T-cell (primary cell): ENCODE results near the gene ULK1. TPM values are rescaled to one million over a fixed set of nuclear protein-coding genes. Genes with fewer than 3 reads are reported as not detected.
A peak's percentile ranks its signal among the peaks of the same experiment; 100 is the strongest.

ENCODE experiments used
- ATAC-seq, 4 experiments: fragments of 200-7000 bp in 3 of 4; fragments of 150-1000 bp in 1 of 4; cut with Tn5 transposase; replicated peaks in 1 of 4; 1 replicate in 3 of 4; 2 replicates in 1 of 4; pipeline ENCODE4 v1.10.0; 2021; ENCODE audit warnings: moderate library complexity in 3 of 4, mild to moderate bottlenecking in 2 of 4, moderate number of reproducible peaks in 1 of 4
- CTCF ChIA-PET, 2 donors: fragments of 300-600 bp; sonication (Branson Sonifier 250); formaldehyde crosslinking; loops; one replicate each; lab custom pipeline; 2022; ENCODE audit warnings: antibody characterized with exemption in 2 of 2; lab: Charles Lee
- POLR2A ChIA-PET, 2 donors: fragments of 300-600 bp; sonication (Branson Sonifier 250); formaldehyde crosslinking; loops; one replicate each; lab custom pipeline; 2022; ENCODE audit warnings: antibody characterized with exemption in 2 of 2; lab: Charles Lee
- DNase-seq, 35 experiments: peaks; one replicate each; pipeline versions ENCODE4 v3.0.0 to v3.0.0-alpha.2; 2013 to 2023
- H3K27ac ChIP-seq: one replicate; pipeline ENCODE4 v1.5.1; 2013; ENCODE audit warnings: low read length
- H3K27me3 ChIP-seq, 2 experiments: replicated peaks in 1 of 2; 1 replicate in 1 of 2; 2 replicates in 1 of 2; pipeline versions ENCODE4 v1.6.1 to v1.7.0; 2013; ENCODE audit warnings: low read length in 1 of 2, mixed read lengths in 1 of 2; ENCODE audit not compliant: control insufficient read depth in 2 of 2, insufficient read depth in 2 of 2; ENCODE audit errors: extremely low read depth in 1 of 2
- H3K36me3 ChIP-seq, 2 donors: 1 replicate in 1 of 2; 2 replicates in 1 of 2; pipeline versions ENCODE4 v1.6.1 to v1.7.0; 2013; ENCODE audit warnings: low read length in 1 of 2; ENCODE audit not compliant: control insufficient read depth in 2 of 2, insufficient read depth in 1 of 2; ENCODE audit errors: extremely low read depth in 1 of 2
- H3K4me1 ChIP-seq, 2 experiments: 1 replicate in 1 of 2; 2 replicates in 1 of 2; pipeline versions ENCODE4 v1.6.1 to v1.7.0; 2013; ENCODE audit warnings: low read length in 2 of 2, mixed read lengths in 1 of 2; ENCODE audit not compliant: insufficient read depth in 2 of 2, control insufficient read depth in 1 of 2; ENCODE audit errors: extremely low read depth in 1 of 2
- H3K4me3 ChIP-seq, 2 donors: 1 replicate in 1 of 2; 2 replicates in 1 of 2; pipeline versions ENCODE4 v1.5.1 to v1.7.0; 2013; ENCODE audit warnings: mild to moderate bottlenecking in 2 of 2, low read length in 1 of 2, moderate library complexity in 1 of 2; ENCODE audit not compliant: control insufficient read depth in 1 of 2; ENCODE audit errors: extremely low read depth in 1 of 2
- H3K9me3 ChIP-seq: 2 replicates; pipeline ENCODE4 v1.7.0; 2013
- H3K27ac Mint-ChIP-seq, 2 donors: one replicate each; pipeline ENCODE4 v1.8.0; 2020 to 2021; ENCODE audit warnings: mild to moderate bottlenecking in 2 of 2, mixed read lengths in 2 of 2
- H3K27me3 Mint-ChIP-seq, 2 donors: one replicate each; pipeline ENCODE4 v1.8.0; 2021 to 2022; ENCODE audit warnings: mixed read lengths in 2 of 2
- H3K36me3 Mint-ChIP-seq: one replicate; pipeline ENCODE4 v1.8.0; 2021; ENCODE audit warnings: mixed read lengths
- H3K4me1 Mint-ChIP-seq, 3 donors: one replicate each; pipeline ENCODE4 v1.8.0; 2020 to 2022; ENCODE audit warnings: mixed read lengths in 3 of 3, mild to moderate bottlenecking in 1 of 3
- H3K4me3 Mint-ChIP-seq, 3 donors: one replicate each; pipeline ENCODE4 v1.8.0; 2020 to 2022; ENCODE audit warnings: mild to moderate bottlenecking in 3 of 3, mixed read lengths in 3 of 3, moderate library complexity in 3 of 3
- H3K9me3 Mint-ChIP-seq, 3 donors: one replicate each; pipeline ENCODE4 v1.8.0; 2020 to 2022; ENCODE audit warnings: mixed read lengths in 3 of 3
- WGBS: methylation state at CpG from one replicate; pipeline ENCODE4 v1.1.5; 2013; ENCODE audit warnings: missing lambda C conversion rate; ENCODE audit not compliant: insufficient coverage; 5-methylcytosine and 5-hydroxymethylcytosine counted together
- total RNA-seq, 35 experiments: library from RNA in 6 of 35; stranded (reverse) in 6 of 35; fragments of 120-200 nt in 1 of 35; gene quantifications; one replicate each; pipeline versions ENCODE4 v1.2.1 to v1.2.4 and lab custom pipeline; 2013 to 2026

ULK1 gene
- total RNA-seq, 5 donors from 2014 or later (not counting 1 experiment from before 2014, with no cell fraction given) = 53.3 to 89.6 (median 57.8) TPM

GRCh38 chr12:131915000-131915689 lies 20.7 kb downstream of the ULK1 start:
- H3K4me1 Mint-ChIP-seq = no peaks in the 10 kb centered on the region
- peaks cover 50 to 63% of the 10 kb centered on the region in 2 donors for H3K36me3 ChIP-seq
- peaks cover 0 to 11% of the 10 kb centered on the region in 2 experiments for H3K4me1 ChIP-seq
- no peak overlapping the region for H3K27ac Mint-ChIP-seq
- H3K9me3 Mint-ChIP-seq = no peaks in the 10 kb centered on the region
- 93% methylated on average over 9 of the region's 20 CpGs for WGBS
- no peaks in the 10 kb centered on the region for H3K9me3 ChIP-seq
- CTCF ChIA-PET = no interaction called here
- no peak for DNase-seq
- POLR2A ChIA-PET = no interaction called here
- H3K4me3 ChIP-seq = no peak overlapping the region
- no peaks in the 10 kb centered on the region for H3K27me3 Mint-ChIP-seq
- no peaks in the 10 kb centered on the region for H3K27me3 ChIP-seq
- no peak overlapping the region for H3K27ac ChIP-seq
- H3K4me3 Mint-ChIP-seq = no peak overlapping the region
- no peak for ATAC-seq
- peaks cover 7% of the 10 kb centered on the region for H3K36me3 Mint-ChIP-seq

- Mint-ChIP-seq H3K27me3 (no peaks in the 10 kb centered on the region), H3K9me3 (no peaks in the 10 kb centered on the region), H3K4me1 (no peaks in the 10 kb centered on the region), H3K36me3 (peaks cover 10% of the 10 kb centered on the region), H3K27ac (no peak overlapping the region), H3K4me3 (no peak overlapping the region)
- no peak for DNase-seq
- Histone ChIP-seq H3K4me1 (peaks cover 0 to 11% of the 10 kb centered on the region in 2 experiments), H3K36me3 (peaks cover 43 to 57% of the 10 kb centered on the region in 2 donors), H3K4me3 (no peak overlapping the region), H3K27ac (no peak overlapping the region), H3K9me3 (no peaks in the 10 kb centered on the region), H3K27me3 (no peaks in the 10 kb centered on the region)
- POLR2A ChIA-PET = no interaction called here
- ATAC-seq = no peak
- CTCF ChIA-PET = no interaction called here
- 94% methylated on average over 20 of the region's 21 CpGs for WGBS
These were observed 21.4 kb downstream of the ULK1 start for GRCh38 chr12:131915823-131916222.

GRCh38 chr12:131916306-131917138 lies 22.1 kb downstream of the ULK1 start:
- H3K27ac Mint-ChIP-seq = no peak overlapping the region
- WGBS = 94% methylated on average over 23 of the region's 36 CpGs
- Histone ChIP-seq H3K9me3 (no peaks in the 10 kb centered on the region), H3K4me3 (no peak overlapping the region), H3K27ac (no peak overlapping the region), H3K27me3 (no peaks in the 10 kb centered on the region), H3K4me1 (peaks cover 0 to 11% of the 10 kb centered on the region in 2 experiments), H3K36me3 (peaks cover 36 to 54% of the 10 kb centered on the region in 2 donors)
- no peaks in the 10 kb centered on the region for H3K9me3 Mint-ChIP-seq
- DNase-seq (no peak), ATAC-seq (no peak)
- POLR2A ChIA-PET = no interaction called here
- no peaks in the 10 kb centered on the region for H3K27me3 Mint-ChIP-seq
- no peaks in the 10 kb centered on the region for H3K4me1 Mint-ChIP-seq
- CTCF ChIA-PET = no interaction called here
- H3K4me3 Mint-ChIP-seq = no peak overlapping the region
- peaks cover 10% of the 10 kb centered on the region for H3K36me3 Mint-ChIP-seq

DNA sequence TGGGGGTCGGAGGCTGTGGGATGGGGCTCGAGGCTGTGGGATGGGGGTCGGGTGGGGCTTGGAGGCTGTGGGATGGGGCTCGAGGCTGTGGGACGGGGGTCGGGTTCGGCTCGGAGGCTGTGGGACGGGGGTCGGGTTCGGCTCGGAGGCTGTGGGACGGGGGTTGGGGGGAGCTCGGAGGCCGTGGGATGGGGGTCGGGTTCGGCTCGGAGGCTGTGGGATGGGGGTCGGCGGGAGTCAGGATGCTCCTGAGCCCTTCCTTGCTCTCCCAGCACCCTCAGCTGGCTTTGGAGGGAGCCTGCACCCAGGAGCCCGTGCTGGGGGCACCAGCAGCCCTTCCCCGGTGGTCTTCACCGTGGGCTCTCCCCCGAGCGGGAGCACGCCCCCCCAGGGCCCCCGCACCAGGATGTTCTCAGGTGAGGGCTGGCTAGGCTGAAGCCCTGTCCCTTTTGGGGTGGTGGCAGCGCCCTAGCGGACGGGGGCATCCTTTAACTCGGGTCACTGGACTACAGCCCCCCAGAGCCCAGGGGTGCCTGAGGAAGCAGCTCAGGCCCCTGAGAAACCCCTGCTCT lies 22.8 kb downstream of the ULK1 start:
- Mint-ChIP-seq H3K4me1 (no peaks in the 10 kb centered on the region), H3K36me3 (peaks cover 11% of the 10 kb centered on the region), H3K4me3 (no peak overlapping the region), H3K9me3 (no peaks in the 10 kb centered on the region), H3K27me3 (no peaks in the 10 kb centered on the region), H3K27ac (no peak overlapping the region)
- WGBS = 97% methylated on average over 10 of the region's 31 CpGs
- Histone ChIP-seq H3K27ac (no peak overlapping the region), H3K36me3 (peaks cover 33 to 49% of the 10 kb centered on the region in 2 donors), H3K4me1 (peaks cover 0 to 11% of the 10 kb centered on the region in 2 experiments), H3K4me3 (no peak overlapping the region), H3K9me3 (no peaks in the 10 kb centered on the region), H3K27me3 (no peaks in the 10 kb centered on the region)
- ChIA-PET CTCF (no interaction called here), POLR2A (interaction anchor here in 1 of 2 donors (1.0 kb wide), 1 partner anchor 33 kb away, joined by 3 read pairs; the partner anchor contains the start of gene EP400)
- ATAC-seq = no peak
- peak in 2 of 35 experiments; percentile 18 to 20 for DNase-seq

GRCh38 chr12:131917711-131918306 lies 23.4 kb downstream of the ULK1 start:
- no peak overlapping the region for H3K4me3 ChIP-seq
- no peaks in the 10 kb centered on the region for H3K27me3 Mint-ChIP-seq
- no peak overlapping the region for H3K27ac Mint-ChIP-seq
- H3K27me3 ChIP-seq = no peaks in the 10 kb centered on the region
- DNase-seq = no peak
- peaks cover 0 to 11% of the 10 kb centered on the region in 2 experiments for H3K4me1 ChIP-seq
- no peak for ATAC-seq
- no peaks in the 10 kb centered on the region for H3K9me3 ChIP-seq
- peaks cover 11% of the 10 kb centered on the region for H3K36me3 Mint-ChIP-seq
- H3K4me1 Mint-ChIP-seq = no peaks in the 10 kb centered on the region
- ChIA-PET POLR2A (interaction anchor here in 1 of 2 donors (1.0 kb wide), 1 partner anchor 32 kb away, joined by 3 read pairs; the partner anchor contains the start of gene EP400), CTCF (no interaction called here)
- no peak overlapping the region for H3K4me3 Mint-ChIP-seq
- no peaks in the 10 kb centered on the region for H3K9me3 Mint-ChIP-seq
- no peak overlapping the region for H3K27ac ChIP-seq
- peaks cover 29 to 44% of the 10 kb centered on the region in 2 donors for H3K36me3 ChIP-seq
- WGBS = 100% methylated on average over 9 of the region's 18 CpGs
